Measurements from ENCODE around the gene BPHL. TPM values are rescaled to one million over a fixed set of nuclear protein-coding genes. Genes with fewer than 3 reads are reported as not detected.
"Not testable (repeated sequence)": the region's sequence is repeated elsewhere in the genome, so short reads cannot be mapped to it uniquely, and the experiment has no call there.

Gene BPHL
- total and polyA plus RNA-seq, 2 donors: 11.6 to 16.8 TPM

- no peak for DNase-seq (ENCODE audit: low read depth in 6 of 9, low spot score in 9 of 9)
- Histone ChIP-seq H3K9me3 (ENCODE audit: control insufficient read depth in 2 of 2, insufficient read depth in 1 of 2, low read length in 1 of 2) (no peaks in the 10 kb centered on the region), H3K4me1 (ENCODE audit: control insufficient read depth in 2 of 2, insufficient read depth in 2 of 2, low read length in 2 of 2) (peaks cover 4 to 11% of the 10 kb centered on the region in 2 donors), H3K27ac (ENCODE audit: low read depth in 1 of 2, low read length in 1 of 2) (no peak overlapping the region), H3K36me3 (ENCODE audit: control insufficient read depth in 2 of 2, insufficient read depth in 2 of 2, low read length in 1 of 2) (no peaks in the 10 kb centered on the region), H3K27me3 (ENCODE audit: control insufficient read depth in 2 of 2, insufficient read depth in 1 of 2, low read length in 1 of 2) (peaks cover 0 to 31% of the 10 kb centered on the region in 2 donors), H3K4me3 (ENCODE audit: low read length in 2 of 2) (no peak overlapping the region)
- WGBS: 86% methylated on average over 7 of the region's 7 CpGs
Observed at GRCh38 chr6:3165631-3166534, 47.4 kb downstream of the BPHL start.

- peaks cover 4 to 11% of the 10 kb centered on the region in 2 donors for H3K4me1 ChIP-seq (ENCODE audit: control insufficient read depth in 2 of 2, insufficient read depth in 2 of 2, low read length in 2 of 2)
- H3K9me3 ChIP-seq (ENCODE audit: control insufficient read depth in 2 of 2, insufficient read depth in 1 of 2, low read length in 1 of 2); H3K4me3 ChIP-seq (ENCODE audit: low read length in 2 of 2); DNase-seq (ENCODE audit: low read depth in 6 of 9, low spot score in 9 of 9); H3K36me3 ChIP-seq (ENCODE audit: control insufficient read depth in 2 of 2, insufficient read depth in 2 of 2, low read length in 1 of 2); H3K27ac ChIP-seq (ENCODE audit: low read depth in 1 of 2, low read length in 1 of 2): not testable (repeated sequence)
- WGBS: 94% methylated on average over 10 of the region's 10 CpGs
- H3K27me3 ChIP-seq (ENCODE audit: control insufficient read depth in 2 of 2, insufficient read depth in 1 of 2, low read length in 1 of 2): peaks cover 0 to 25% of the 10 kb centered on the region in 2 donors
Observed at GRCh38 chr6:3166535-3167225, 48.2 kb downstream of the BPHL start.

GRCh38 chr6:3168046-3168445, 49.5 kb downstream of the BPHL start:
- not testable (repeated sequence) for H3K9me3 ChIP-seq (ENCODE audit: control insufficient read depth in 2 of 2, insufficient read depth in 1 of 2, low read length in 1 of 2); H3K36me3 ChIP-seq (ENCODE audit: control insufficient read depth in 2 of 2, insufficient read depth in 2 of 2, low read length in 1 of 2); H3K4me3 ChIP-seq (ENCODE audit: low read length in 2 of 2); H3K4me1 ChIP-seq (ENCODE audit: control insufficient read depth in 2 of 2, insufficient read depth in 2 of 2, low read length in 2 of 2); H3K27ac ChIP-seq (ENCODE audit: low read depth in 1 of 2, low read length in 1 of 2); DNase-seq (ENCODE audit: low read depth in 6 of 9, low spot score in 9 of 9)
- peaks cover 0 to 14% of the 10 kb centered on the region in 2 donors for H3K27me3 ChIP-seq (ENCODE audit: control insufficient read depth in 2 of 2, insufficient read depth in 1 of 2, low read length in 1 of 2)
- WGBS: 97% methylated on average over 10 of the region's 10 CpGs

GRCh38 chr6:3170676-3171075, 52.2 kb downstream of the BPHL start:
- H3K9me3 ChIP-seq (ENCODE audit: control insufficient read depth in 2 of 2, insufficient read depth in 1 of 2, low read length in 1 of 2); DNase-seq (ENCODE audit: low read depth in 6 of 9, low spot score in 9 of 9); H3K36me3 ChIP-seq (ENCODE audit: control insufficient read depth in 2 of 2, insufficient read depth in 2 of 2, low read length in 1 of 2); H3K4me1 ChIP-seq (ENCODE audit: control insufficient read depth in 2 of 2, insufficient read depth in 2 of 2, low read length in 2 of 2); H3K27ac ChIP-seq (ENCODE audit: low read depth in 1 of 2, low read length in 1 of 2); H3K4me3 ChIP-seq (ENCODE audit: low read length in 2 of 2); H3K27me3 ChIP-seq (ENCODE audit: control insufficient read depth in 2 of 2, insufficient read depth in 1 of 2, low read length in 1 of 2): not testable (repeated sequence)
- 94% methylated on average over 24 of the region's 24 CpGs for WGBS

- not testable (repeated sequence) for H3K9me3 ChIP-seq (ENCODE audit: control insufficient read depth in 2 of 2, insufficient read depth in 1 of 2, low read length in 1 of 2); H3K27ac ChIP-seq (ENCODE audit: low read depth in 1 of 2, low read length in 1 of 2); H3K36me3 ChIP-seq (ENCODE audit: control insufficient read depth in 2 of 2, insufficient read depth in 2 of 2, low read length in 1 of 2); H3K27me3 ChIP-seq (ENCODE audit: control insufficient read depth in 2 of 2, insufficient read depth in 1 of 2, low read length in 1 of 2); DNase-seq (ENCODE audit: low read depth in 6 of 9, low spot score in 9 of 9); H3K4me3 ChIP-seq (ENCODE audit: low read length in 2 of 2); H3K4me1 ChIP-seq (ENCODE audit: control insufficient read depth in 2 of 2, insufficient read depth in 2 of 2, low read length in 2 of 2)
- 95% methylated on average over 17 of the region's 17 CpGs for WGBS
Observed at GRCh38 chr6:3171313-3172175, 53.0 kb downstream of the BPHL start.

- H3K9me3 ChIP-seq (ENCODE audit: control insufficient read depth in 2 of 2, insufficient read depth in 1 of 2, low read length in 1 of 2); H3K4me3 ChIP-seq (ENCODE audit: low read length in 2 of 2); DNase-seq (ENCODE audit: low read depth in 6 of 9, low spot score in 9 of 9); H3K27me3 ChIP-seq (ENCODE audit: control insufficient read depth in 2 of 2, insufficient read depth in 1 of 2, low read length in 1 of 2); H3K36me3 ChIP-seq (ENCODE audit: control insufficient read depth in 2 of 2, insufficient read depth in 2 of 2, low read length in 1 of 2); H3K4me1 ChIP-seq (ENCODE audit: control insufficient read depth in 2 of 2, insufficient read depth in 2 of 2, low read length in 2 of 2); H3K27ac ChIP-seq (ENCODE audit: low read depth in 1 of 2, low read length in 1 of 2): not testable (repeated sequence)
- WGBS: 98% methylated on average over 4 of the region's 4 CpGs
Observed at GRCh38 chr6:3172789-3173188, 54.3 kb downstream of the BPHL start.

- H3K36me3 ChIP-seq (ENCODE audit: control insufficient read depth in 2 of 2, insufficient read depth in 2 of 2, low read length in 1 of 2); H3K27ac ChIP-seq (ENCODE audit: low read depth in 1 of 2, low read length in 1 of 2); DNase-seq (ENCODE audit: low read depth in 6 of 9, low spot score in 9 of 9); H3K4me3 ChIP-seq (ENCODE audit: low read length in 2 of 2); H3K9me3 ChIP-seq (ENCODE audit: control insufficient read depth in 2 of 2, insufficient read depth in 1 of 2, low read length in 1 of 2); H3K4me1 ChIP-seq (ENCODE audit: control insufficient read depth in 2 of 2, insufficient read depth in 2 of 2, low read length in 2 of 2); H3K27me3 ChIP-seq (ENCODE audit: control insufficient read depth in 2 of 2, insufficient read depth in 1 of 2, low read length in 1 of 2): not testable (repeated sequence)
- 97% methylated on average over 11 of the region's 11 CpGs for WGBS
Observed at GRCh38 chr6:3173636-3174089, 55.2 kb downstream of the BPHL start.

- DNase-seq (ENCODE audit: low read depth in 6 of 9, low spot score in 9 of 9): no peak
- H3K4me3 ChIP-seq (ENCODE audit: low read length in 2 of 2): no peak overlapping the region
- no peaks in the 10 kb centered on the region for H3K36me3 ChIP-seq (ENCODE audit: control insufficient read depth in 2 of 2, insufficient read depth in 2 of 2, low read length in 1 of 2)
- peaks cover 0 to 2% of the 10 kb centered on the region in 2 donors for H3K27me3 ChIP-seq (ENCODE audit: control insufficient read depth in 2 of 2, insufficient read depth in 1 of 2, low read length in 1 of 2)
- 81% methylated on average over 11 of the region's 11 CpGs for WGBS
- no peak overlapping the region for H3K27ac ChIP-seq (ENCODE audit: low read depth in 1 of 2, low read length in 1 of 2)
- H3K4me1 ChIP-seq (ENCODE audit: control insufficient read depth in 2 of 2, insufficient read depth in 2 of 2, low read length in 2 of 2): peaks cover 0 to 4% of the 10 kb centered on the region in 2 donors
- no peaks in the 10 kb centered on the region for H3K9me3 ChIP-seq (ENCODE audit: control insufficient read depth in 2 of 2, insufficient read depth in 1 of 2, low read length in 1 of 2)
Observed at GRCh38 chr6:3175715-3176402, 57.3 kb downstream of the BPHL start.

All from thymus (tissue), 11 donors.